H1 (cell line): ENCODE data around the gene LRRC55. TPM values are rescaled to one million over a fixed set of nuclear protein-coding genes. Genes with fewer than 3 reads are reported as not detected.

Experiments used
- CTCF ChIA-PET: fragments of 300-600 bp; sonication (Branson Sonifier 250); formaldehyde crosslinking; loops from one replicate; lab custom pipeline; 2021; ENCODE audit not compliant: partially characterized antibody; lab: Charles Lee
- POLR2A ChIA-PET: fragments of 300-600 bp; sonication (Branson Sonifier 250); formaldehyde crosslinking; loops from one replicate; lab custom pipeline; 2021; ENCODE audit warnings: inconsistent platforms; ENCODE audit not compliant: partially characterized antibody; lab: Charles Lee
- DNase-seq, 2 experiments: peaks; one replicate each; pipeline versions ENCODE4 v3.0.0 to v3.0.0-alpha.2; 2010 to 2022; ENCODE audit warnings: low spot score in 2 of 2, low read depth in 1 of 2, mixed read lengths in 1 of 2
- FAIRE-seq: peaks from 2 replicates; lab custom pipeline; 2011; peaks lifted over from hg19 to GRCh38; lab: Jason Lieb, UNC
- H2AFZ ChIP-seq: 2 replicates; pipeline ENCODE4 v1.8.1; 2012; ENCODE audit warnings: low read length, inconsistent platforms
- H2AK5ac ChIP-seq: 2 replicates; pipeline ENCODE4 v1.6.1; 2013; ENCODE audit warnings: low read depth, low read length
- H2BK120ac ChIP-seq: replicated peaks from 2 replicates; pipeline ENCODE3; 2013; ENCODE audit warnings: low read depth, low read length, inconsistent platforms
- H2BK12ac ChIP-seq: 2 replicates; pipeline ENCODE4 v1.6.1; 2013; ENCODE audit warnings: low read depth, low read length
- H2BK15ac ChIP-seq: 2 replicates; pipeline ENCODE4 v1.6.1; 2013; ENCODE audit warnings: low read length
- H2BK20ac ChIP-seq: 2 replicates; pipeline ENCODE4 v1.6.1; 2013; ENCODE audit warnings: low read length
- H2BK5ac ChIP-seq: 2 replicates; pipeline ENCODE4 v1.6.1; 2013; ENCODE audit warnings: low read depth, low read length
- H3K14ac ChIP-seq: 2 replicates; pipeline ENCODE4 v1.6.1; 2013; ENCODE audit warnings: inconsistent platforms; ENCODE audit not compliant: insufficient read length
- H3K18ac ChIP-seq: 2 replicates; pipeline ENCODE4 v1.6.1; 2013; ENCODE audit warnings: low read length; ENCODE audit errors: extremely low read depth
- H3K23ac ChIP-seq: 2 replicates; pipeline ENCODE4 v1.6.1; 2013; ENCODE audit warnings: inconsistent platforms; ENCODE audit not compliant: insufficient read length
- H3K23me2 ChIP-seq: 2 replicates; pipeline ENCODE4 v1.6.1; 2013; ENCODE audit warnings: low read depth, low read length
- H3K27ac ChIP-seq: 2 replicates; pipeline ENCODE4 v1.6.1; 2011; ENCODE audit warnings: low read depth, low read length, inconsistent platforms
- H3K27me3 ChIP-seq, 4 experiments: replicated peaks in 1 of 4; 1 replicate in 1 of 4; 2 replicates in 3 of 4; pipeline versions ENCODE4 v1.6.1 to v1.8.1; 2011 to 2013; ENCODE audit warnings: low read length in 3 of 4, mild to moderate bottlenecking in 3 of 4, inconsistent platforms in 2 of 4, mixed read lengths in 2 of 4, moderate library complexity in 1 of 4; ENCODE audit not compliant: control insufficient read depth in 3 of 4, insufficient read depth in 3 of 4; ENCODE audit errors: extremely low read depth in 1 of 4
- H3K36me3 ChIP-seq, 4 experiments: 2 replicates each; pipeline versions ENCODE4 v1.6.1 to v1.8.1; 2011 to 2013; ENCODE audit warnings: mild to moderate bottlenecking in 4 of 4, low read length in 3 of 4, moderate library complexity in 2 of 4, control low read depth in 1 of 4, inconsistent platforms in 1 of 4; ENCODE audit not compliant: insufficient read depth in 4 of 4, control insufficient read depth in 2 of 4
- H3K4ac ChIP-seq: replicated peaks from 2 replicates; pipeline ENCODE3; 2013; ENCODE audit warnings: low read length, low read depth, mixed read lengths, inconsistent platforms; ENCODE audit not compliant: insufficient read length
- H3K4me1 ChIP-seq, 4 experiments: replicated peaks in 1 of 4; 1 replicate in 1 of 4; 2 replicates in 3 of 4; pipeline versions ENCODE4 v1.6.1 to v1.8.1; 2011 to 2013; ENCODE audit warnings: low read length in 3 of 4, inconsistent platforms in 2 of 4, mixed read lengths in 1 of 4; ENCODE audit not compliant: insufficient read depth in 4 of 4, control insufficient read depth in 3 of 4
- H3K4me2 ChIP-seq, 2 experiments: 2 replicates each; pipeline versions ENCODE4 v1.6.1 to v1.8.1; 2011 to 2013; ENCODE audit warnings: low read depth in 2 of 2, low read length in 2 of 2, control low read depth in 1 of 2, inconsistent platforms in 1 of 2, mild to moderate bottlenecking in 1 of 2; ENCODE audit not compliant: insufficient read depth in 1 of 2
- H3K4me3 ChIP-seq, 4 experiments: fragments of 200-600, 300-600 bp in 1 of 4; sonication (generic), shearing (Covaris generic), sonication (Bioruptor Twin) in 1 of 4; 2 replicates each; pipeline versions ENCODE4 v1.5.1 to v1.8.1; 2011 to 2016; ENCODE audit warnings: low read length in 4 of 4, low read depth in 3 of 4, control low read depth in 2 of 4, inconsistent platforms in 2 of 4, mild to moderate bottlenecking in 2 of 4, mixed read lengths in 1 of 4, moderate library complexity in 1 of 4; ENCODE audit not compliant: insufficient read depth in 2 of 4; ENCODE audit errors: extremely low read depth in 1 of 4
- H3K56ac ChIP-seq: replicated peaks from 2 replicates; pipeline ENCODE3; 2013; ENCODE audit warnings: low read depth, mild to moderate bottlenecking, mixed read lengths, low read length, inconsistent platforms; ENCODE audit not compliant: insufficient read length
- H3K79me1 ChIP-seq: 2 replicates; pipeline ENCODE4 v1.6.1; 2013; ENCODE audit warnings: low read depth, low read length, control low read depth
- H3K79me2 ChIP-seq, 2 experiments: 2 replicates each; pipeline versions ENCODE4 v1.6.1 to v1.8.1; 2012 to 2013; ENCODE audit warnings: low read length in 2 of 2, mild to moderate bottlenecking in 2 of 2, inconsistent platforms in 1 of 2; ENCODE audit not compliant: insufficient read depth in 2 of 2, control insufficient read depth in 1 of 2
- H3K9ac ChIP-seq, 4 experiments: replicated peaks in 1 of 4; 1 replicate in 1 of 4; 2 replicates in 3 of 4; pipeline versions ENCODE4 v1.6.1 to v1.8.1; 2011 to 2013; ENCODE audit warnings: low read depth in 3 of 4, low read length in 3 of 4, control low read depth in 2 of 4, mild to moderate bottlenecking in 2 of 4, moderate library complexity in 2 of 4, inconsistent platforms in 1 of 4; ENCODE audit errors: extremely low read depth in 1 of 4
- H3K9me3 ChIP-seq, 2 experiments: 2 replicates each; pipeline versions ENCODE4 v1.6.1 to v1.8.1; 2012 to 2013; ENCODE audit warnings: mild to moderate bottlenecking in 2 of 2, moderate library complexity in 2 of 2, control low read depth in 1 of 2, inconsistent platforms in 1 of 2, low read depth in 1 of 2, low read length in 1 of 2, mixed read lengths in 1 of 2; ENCODE audit not compliant: insufficient read depth in 2 of 2
- H4K20me1 ChIP-seq, 2 experiments: replicated peaks in 1 of 2; 2 replicates each; pipeline versions ENCODE3 to v1.8.1; 2011 to 2013; ENCODE audit warnings: inconsistent platforms in 2 of 2, low read length in 2 of 2, mild to moderate bottlenecking in 1 of 2; ENCODE audit not compliant: insufficient read depth in 2 of 2, control insufficient read depth in 1 of 2
- H4K5ac ChIP-seq: 2 replicates; pipeline ENCODE4 v1.6.1; 2013; ENCODE audit warnings: low read length, low read depth, mixed read lengths, inconsistent platforms; ENCODE audit not compliant: insufficient read length
- H4K8ac ChIP-seq: 2 replicates; pipeline ENCODE4 v1.8.0; 2013; ENCODE audit warnings: mild to moderate bottlenecking, moderate library complexity, low read length, inconsistent platforms; ENCODE audit not compliant: insufficient read depth; ENCODE audit errors: extremely low read depth
- H4K91ac ChIP-seq: replicated peaks from 2 replicates; pipeline ENCODE3; 2013; ENCODE audit warnings: low read length, mixed read lengths, inconsistent platforms; ENCODE audit not compliant: insufficient read length
- FOSL1 ChIP-seq: IDR thresholded peaks from 2 replicates; pipeline ENCODE4 v1.6.1; 2011; ENCODE audit warnings: mild to moderate bottlenecking, low read depth, low read length, moderate library complexity; ENCODE audit not compliant: insufficient read depth
- KDM5A ChIP-seq: fragments of 200-600 bp; IDR thresholded peaks from 2 replicates; pipeline ENCODE4 v1.7.1; 2012; ENCODE audit warnings: mild to moderate bottlenecking, low read length, inconsistent platforms, mixed read lengths
- RAD21 ChIP-seq, 2 experiments: IDR thresholded peaks in 1 of 2; conservative IDR thresholded peaks in 1 of 2; 2 replicates each; pipeline ENCODE4 v1.6.1; 2011; ENCODE audit warnings: low read depth in 2 of 2, low read length in 2 of 2, improper control_type of control experiment in 1 of 2, inconsistent platforms in 1 of 2, mild to moderate bottlenecking in 1 of 2, moderate library complexity in 1 of 2
- SRF ChIP-seq: IDR thresholded peaks from 2 replicates; pipeline ENCODE4 v1.6.1; 2011; ENCODE audit warnings: mild to moderate bottlenecking, low read depth, low read length, moderate library complexity
- YY1 ChIP-seq: IDR thresholded peaks from 2 replicates; pipeline ENCODE4 v1.6.1; 2011; ENCODE audit warnings: low read depth, mild to moderate bottlenecking, low read length
- WGBS, 2 experiments: shearing (Covaris generic) in 1 of 2; methylation state at CpG; one replicate each; pipeline versions ENCODE4 v1.1.6 to v1.1.7; 2013 to 2015; ENCODE audit warnings: low lambda C conversion rate in 2 of 2, mixed read lengths in 2 of 2, inconsistent platforms in 1 of 2, low coverage in 1 of 2, missing lambda C conversion rate in 1 of 2; ENCODE audit not compliant: insufficient replicate concordance in 2 of 2, insufficient coverage in 1 of 2, insufficient read length in 1 of 2; ENCODE audit errors: extremely low coverage in 1 of 2, missing lambda C conversion rate in 1 of 2; 5-methylcytosine and 5-hydroxymethylcytosine counted together
- polyA plus RNA-seq, 7 experiments: library from polyadenylated mRNA; depleted of rRNA in 3 of 7; stranded (reverse) in 5 of 7; unstranded in 2 of 7; fragments of >200 nt in 5 of 7; fragments of 200-250 nt in 2 of 7; gene quantifications; 1 replicate in 5 of 7; 2 replicates in 1 of 7; 4 replicates in 1 of 7; pipeline versions ENCODE4 v1.2.1 to v1.2.3, GENCODE V29; 2011 to 2013; ENCODE audit warnings: missing spikeins in 2 of 7, mixed read lengths in 2 of 7
- total RNA-seq: library from RNA; stranded (reverse); fragmentation: NEBNext Ultra II Directional; extraction: Animal tissue kit (Norgen Biotek cat#: 25700); gene quantifications from 2 replicates; pipeline ENCODE4 v1.2.1, GENCODE V29; 2021

Gene LRRC55
- total and polyA plus RNA-seq, 2 of the 8 experiments (the other 6 are each of a cell fraction or from before 2014, with no cell fraction given): 0.62 to 1.1 TPM

DNA sequence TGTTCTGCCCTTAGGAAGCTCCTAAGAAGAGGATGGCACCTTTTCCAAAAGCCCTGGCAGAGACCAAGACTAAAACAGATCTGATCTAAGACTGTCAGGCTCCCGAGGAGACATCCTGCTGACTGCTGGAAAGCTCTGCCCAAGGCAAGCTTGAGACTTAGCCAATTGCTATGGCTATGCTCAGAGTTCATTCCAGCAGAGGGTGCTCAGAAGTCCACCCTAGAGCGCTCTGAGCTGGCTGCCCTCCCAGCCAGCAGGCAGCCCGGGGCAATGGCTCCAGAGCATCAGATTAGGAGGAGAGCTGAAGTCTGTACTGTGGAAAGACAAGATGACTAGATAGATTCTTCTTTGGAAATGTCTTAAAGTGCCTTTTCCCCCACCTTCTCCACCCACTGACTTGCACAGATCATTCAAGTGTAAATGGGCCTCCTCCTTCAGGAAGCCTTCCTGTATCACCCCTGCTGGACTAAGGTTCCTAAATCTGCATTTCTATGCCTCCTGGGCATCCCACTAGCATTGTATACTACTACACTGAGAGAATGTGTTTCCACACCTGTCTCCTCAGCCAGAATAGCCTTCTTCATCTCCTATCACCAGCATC, 23.4 kb downstream of the LRRC55 start:
- Histone ChIP-seq H3K4me1 (peaks cover 3 to 16% (median 11%) of the 10 kb centered on the region in 4 experiments; a peak in 5 of 7 replicates), H3K9ac (no peak overlapping the region), H3K56ac (no peak overlapping the region), H2AFZ (no peak overlapping the region), H2BK120ac (peak overlapping the region; percentile 47), H3K27me3 (no peaks in the 10 kb centered on the region), H3K4me3 (peak overlapping the region in 1 of 4 experiments; percentile 4; a peak in 1 of 8 replicates), H2BK15ac (no peak overlapping the region), H4K8ac (no peak overlapping the region), H3K23me2 (no peaks in the 10 kb centered on the region; the same call in 1 of the 2 replicates), H3K14ac (no peak overlapping the region), H3K9me3 (no peaks in the 10 kb centered on the region), H4K5ac (no peak overlapping the region), H2AK5ac (0 out of 2 replicates have a peak overlapping the region, but pooled peaks have one; percentile 61), H3K36me3 (no peaks in the 10 kb centered on the region), H3K4me2 (peak overlapping the region; percentile 38 to 44), H2BK5ac (peak overlapping the region; percentile 72; the same call in 1 of the 2 replicates), H3K18ac (no peak overlapping the region; the same call in 1 of the 2 replicates), H4K20me1 (no peaks in the 10 kb centered on the region), H2BK20ac (peak overlapping the region; percentile 68), H3K27ac (no peak overlapping the region), H4K91ac (peak overlapping the region; percentile 1), H3K79me1 (no peaks in the 10 kb centered on the region), H3K4ac (no peak overlapping the region), H2BK12ac (peak overlapping the region; percentile 7; the same call in 1 of the 2 replicates), H3K79me2 (no peaks in the 10 kb centered on the region), H3K23ac (no peak overlapping the region)
- 74% methylated on average over 3 of the region's 3 CpGs; no CpG with 5 or more reads in 1 of the 2 experiments for WGBS, 2 experiments
- POLR2A ChIA-PET: interaction anchor here (1.3 kb wide), 1 partner anchor 12 kb away, joined by 4 read pairs; no protein-coding TSS in a partner anchor
- DNase-seq (no peak), FAIRE-seq (peak; percentile 24)
- CTCF ChIA-PET: interaction anchor here (1.0 to 4.5 kb wide), 7 partner anchors 10 to 75 kb away, joined by 3 to 38 read pairs (median 4); partner anchors contain the start of genes APLNR and LRRC55
- TF ChIP-seq YY1 (no peak), KDM5A (no peak), SRF (no peak), RAD21 (IDR thresholded peaks at IDR 0.05 in 1 of 2, conservative IDR thresholded peaks at IDR 0.05 in 1 of 2; ENCODE audit: low read depth in 2 of 2, low read length in 2 of 2) (peak in 1 of 2 experiments; percentile 12; a peak in 1 of 4 replicates), FOSL1 (no peak)
